Neural cell (in vitro differentiated cells): Measurements from ENCODE around the gene MRTFA. TPM values are rescaled to one million over a fixed set of nuclear protein-coding genes. Genes with fewer than 3 reads are reported as not detected.

ENCODE experiments used
- H2AFZ ChIP-seq: fragments of 200-600, 300-800 bp; sonication (generic), shearing (Covaris generic); 2 replicates; pipeline ENCODE4 v1.6.0; 2014; ENCODE audit warnings: low read depth, mild to moderate bottlenecking, antibody characterized with exemption, low read length, moderate library complexity
- H3F3A ChIP-seq: fragments of 200-600 bp; shearing (Covaris generic); 2 replicates; pipeline ENCODE4 v1.6.1; 2016; ENCODE audit warnings: mild to moderate bottlenecking, moderate library complexity, mixed read lengths, antibody characterized with exemption, low read length; ENCODE audit not compliant: insufficient read depth, poor library complexity, severe bottlenecking
- H3K27ac ChIP-seq: fragments of 200-600, 300-800 bp; sonication (generic), shearing (Covaris generic); 2 replicates; pipeline ENCODE4 v1.5.1; 2014; ENCODE audit warnings: mild to moderate bottlenecking, low read length, moderate library complexity
- H3K27me3 ChIP-seq: fragments of 300-800, 200-600 bp; sonication (generic), shearing (Covaris generic); 2 replicates; pipeline ENCODE4 v1.6.0; 2014; ENCODE audit warnings: mild to moderate bottlenecking, low read depth, low read length, moderate library complexity; ENCODE audit not compliant: insufficient read depth
- H3K36me3 ChIP-seq: fragments of 300-800, 200-600 bp; sonication (generic), shearing (Covaris generic); 2 replicates; pipeline ENCODE4 v1.5.1; 2014; ENCODE audit warnings: mild to moderate bottlenecking, antibody characterized with exemption, low read length, moderate library complexity; ENCODE audit not compliant: insufficient read depth
- H3K4me2 ChIP-seq: fragments of 300-800, 200-600 bp; sonication (generic), shearing (Covaris generic); 2 replicates; pipeline ENCODE4 v1.6.0; 2014; ENCODE audit warnings: mild to moderate bottlenecking, low read length
- H3K4me3 ChIP-seq: fragments of 300-800, 200-600 bp; sonication (generic), shearing (Covaris generic); 2 replicates; pipeline ENCODE4 v1.5.1; 2014; ENCODE audit warnings: mild to moderate bottlenecking, low read length, moderate library complexity
- H3K79me2 ChIP-seq: fragments of 200-600 bp; shearing (Covaris generic); replicated peaks from 2 replicates; pipeline ENCODE4 v1.6.0; 2014; ENCODE audit warnings: mild to moderate bottlenecking, low read length, moderate library complexity; ENCODE audit not compliant: insufficient read depth
- H3K9ac ChIP-seq: fragments of 300-800, 200-600 bp; sonication (generic), shearing (Covaris generic); 2 replicates; pipeline ENCODE4 v1.6.1; 2016; ENCODE audit warnings: mild to moderate bottlenecking, low read length, mixed read lengths
- H3K9me2 ChIP-seq: fragments of 200-600 bp; shearing (Covaris generic); 2 replicates; pipeline ENCODE4 v1.6.1; 2016; ENCODE audit warnings: mild to moderate bottlenecking, low read length, mixed read lengths; ENCODE audit not compliant: insufficient read depth
- H3K9me3 ChIP-seq: fragments of 200-600, 300-800 bp; sonication (generic), shearing (Covaris generic); 2 replicates; pipeline ENCODE4 v1.6.1; 2016; ENCODE audit warnings: mild to moderate bottlenecking, mixed run types, low read length, moderate library complexity, mixed read lengths
- H4K20me1 ChIP-seq: fragments of 200-600 bp; shearing (Covaris generic); 2 replicates; pipeline ENCODE4 v1.6.1; 2016; ENCODE audit warnings: mild to moderate bottlenecking, mixed run types; ENCODE audit not compliant: insufficient read depth
- EP300 ChIP-seq: fragments of 450-650 bp; conservative IDR thresholded peaks from 2 replicates; pipeline ENCODE4 v1.6.1; 2014; ENCODE audit warnings: antibody characterized with exemption, mild to moderate bottlenecking, moderate library complexity; ENCODE audit not compliant: poor library complexity, severe bottlenecking
- EZH2 ChIP-seq: fragments of 200-600, 300-800 bp; shearing (Covaris generic), sonication (generic); IDR thresholded peaks from 2 replicates; pipeline ENCODE4 v1.6.1; 2014; ENCODE audit warnings: antibody characterized with exemption, low read length, borderline replicate concordance, mild to moderate bottlenecking; ENCODE audit not compliant: insufficient read depth, poor library complexity, severe bottlenecking
- MXI1 ChIP-seq: fragments of 450-650 bp; conservative IDR thresholded peaks from 2 replicates; pipeline ENCODE4 v1.6.1; 2014; ENCODE audit warnings: antibody characterized with exemption, mild to moderate bottlenecking; ENCODE audit not compliant: poor library complexity, severe bottlenecking
- POLR2AphosphoS5 ChIP-seq: IDR thresholded peaks from 2 replicates; pipeline ENCODE4 v1.6.1; 2012
- RAD21 ChIP-seq: fragments of 450-650 bp; conservative IDR thresholded peaks from 2 replicates; pipeline ENCODE4 v1.6.1; 2014; ENCODE audit warnings: antibody characterized with exemption, mild to moderate bottlenecking, moderate library complexity
- SMC3 ChIP-seq: fragments of 450-650 bp; conservative IDR thresholded peaks from 2 replicates; pipeline ENCODE4 v1.6.1; 2014; ENCODE audit warnings: antibody characterized with exemption, mild to moderate bottlenecking, moderate library complexity; ENCODE audit not compliant: poor library complexity
- TAF1 ChIP-seq: IDR thresholded peaks from 2 replicates; pipeline ENCODE4 v1.6.1; 2012; ENCODE audit warnings: low read depth
- polyA plus RNA-seq: library from polyadenylated mRNA; depleted of rRNA; stranded (reverse); fragments of >200 nt; gene quantifications from 2 replicates; pipeline ENCODE4 v1.2.3, GENCODE V29; 2014
- TF ChIP-seq, protein P1 (sequence below): IDR thresholded peaks from 2 replicates; pipeline ENCODE4 v1.6.1; 2012; ENCODE audit warnings: borderline replicate concordance
- TF ChIP-seq, protein P2 (sequence below): fragments of 450-650 bp; IDR thresholded peaks from 2 replicates; pipeline ENCODE4 v1.5.1; 2014; ENCODE audit warnings: antibody characterized with exemption, mild to moderate bottlenecking, moderate library complexity; ENCODE audit not compliant: poor library complexity, severe bottlenecking

Gene MRTFA
- polyA plus RNA-seq, 1 donor from 2014 or later = 19.3 TPM

DNA sequence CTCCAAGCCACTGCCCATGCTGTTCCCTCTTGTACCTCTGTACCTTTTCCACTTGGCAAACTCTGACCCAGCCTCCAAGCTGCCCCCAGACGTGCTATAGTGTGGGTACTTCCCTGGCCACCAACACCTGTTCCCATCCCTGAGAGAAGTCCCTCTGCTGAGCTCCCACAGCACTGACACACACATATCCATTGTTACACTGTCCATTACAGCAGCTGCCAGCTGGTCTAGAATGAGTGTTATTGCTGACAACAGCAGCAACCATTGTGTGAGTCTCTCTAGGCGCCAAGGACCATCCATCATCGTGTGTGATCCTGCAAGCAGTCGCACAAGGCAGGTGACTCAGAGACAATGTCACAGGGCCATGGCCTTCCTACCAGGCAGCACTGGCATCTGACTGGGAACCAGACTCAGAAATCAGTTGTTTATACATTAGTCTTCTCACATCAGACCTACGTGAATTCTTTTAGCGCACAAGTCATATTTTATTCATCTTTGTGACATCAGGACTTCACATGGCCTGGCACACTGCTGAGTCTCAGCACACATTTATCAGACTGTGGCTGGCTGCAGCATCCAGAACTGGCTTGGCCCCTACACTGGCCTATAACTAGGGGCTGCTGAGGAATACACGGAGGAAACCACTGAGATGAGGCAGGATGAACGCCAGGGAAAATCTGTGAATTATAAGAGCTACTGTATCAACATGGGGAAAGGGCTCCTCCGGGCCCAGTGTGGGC is 209.8 kb downstream of the MRTFA start:
- TF ChIP-seq RAD21 (no peak), SMC3 (no peak), POLR2AphosphoS5 (no peak), EP300 (no peak), MXI1 (no peak), EZH2 (no peak), TAF1 (no peak)
- TF ChIP-seq, protein P1, sequence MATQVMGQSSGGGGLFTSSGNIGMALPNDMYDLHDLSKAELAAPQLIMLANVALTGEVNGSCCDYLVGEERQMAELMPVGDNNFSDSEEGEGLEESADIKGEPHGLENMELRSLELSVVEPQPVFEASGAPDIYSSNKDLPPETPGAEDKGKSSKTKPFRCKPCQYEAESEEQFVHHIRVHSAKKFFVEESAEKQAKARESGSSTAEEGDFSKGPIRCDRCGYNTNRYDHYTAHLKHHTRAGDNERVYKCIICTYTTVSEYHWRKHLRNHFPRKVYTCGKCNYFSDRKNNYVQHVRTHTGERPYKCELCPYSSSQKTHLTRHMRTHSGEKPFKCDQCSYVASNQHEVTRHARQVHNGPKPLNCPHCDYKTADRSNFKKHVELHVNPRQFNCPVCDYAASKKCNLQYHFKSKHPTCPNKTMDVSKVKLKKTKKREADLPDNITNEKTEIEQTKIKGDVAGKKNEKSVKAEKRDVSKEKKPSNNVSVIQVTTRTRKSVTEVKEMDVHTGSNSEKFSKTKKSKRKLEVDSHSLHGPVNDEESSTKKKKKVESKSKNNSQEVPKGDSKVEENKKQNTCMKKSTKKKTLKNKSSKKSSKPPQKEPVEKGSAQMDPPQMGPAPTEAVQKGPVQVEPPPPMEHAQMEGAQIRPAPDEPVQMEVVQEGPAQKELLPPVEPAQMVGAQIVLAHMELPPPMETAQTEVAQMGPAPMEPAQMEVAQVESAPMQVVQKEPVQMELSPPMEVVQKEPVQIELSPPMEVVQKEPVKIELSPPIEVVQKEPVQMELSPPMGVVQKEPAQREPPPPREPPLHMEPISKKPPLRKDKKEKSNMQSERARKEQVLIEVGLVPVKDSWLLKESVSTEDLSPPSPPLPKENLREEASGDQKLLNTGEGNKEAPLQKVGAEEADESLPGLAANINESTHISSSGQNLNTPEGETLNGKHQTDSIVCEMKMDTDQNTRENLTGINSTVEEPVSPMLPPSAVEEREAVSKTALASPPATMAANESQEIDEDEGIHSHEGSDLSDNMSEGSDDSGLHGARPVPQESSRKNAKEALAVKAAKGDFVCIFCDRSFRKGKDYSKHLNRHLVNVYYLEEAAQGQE = no peak
- TF ChIP-seq, protein P2, sequence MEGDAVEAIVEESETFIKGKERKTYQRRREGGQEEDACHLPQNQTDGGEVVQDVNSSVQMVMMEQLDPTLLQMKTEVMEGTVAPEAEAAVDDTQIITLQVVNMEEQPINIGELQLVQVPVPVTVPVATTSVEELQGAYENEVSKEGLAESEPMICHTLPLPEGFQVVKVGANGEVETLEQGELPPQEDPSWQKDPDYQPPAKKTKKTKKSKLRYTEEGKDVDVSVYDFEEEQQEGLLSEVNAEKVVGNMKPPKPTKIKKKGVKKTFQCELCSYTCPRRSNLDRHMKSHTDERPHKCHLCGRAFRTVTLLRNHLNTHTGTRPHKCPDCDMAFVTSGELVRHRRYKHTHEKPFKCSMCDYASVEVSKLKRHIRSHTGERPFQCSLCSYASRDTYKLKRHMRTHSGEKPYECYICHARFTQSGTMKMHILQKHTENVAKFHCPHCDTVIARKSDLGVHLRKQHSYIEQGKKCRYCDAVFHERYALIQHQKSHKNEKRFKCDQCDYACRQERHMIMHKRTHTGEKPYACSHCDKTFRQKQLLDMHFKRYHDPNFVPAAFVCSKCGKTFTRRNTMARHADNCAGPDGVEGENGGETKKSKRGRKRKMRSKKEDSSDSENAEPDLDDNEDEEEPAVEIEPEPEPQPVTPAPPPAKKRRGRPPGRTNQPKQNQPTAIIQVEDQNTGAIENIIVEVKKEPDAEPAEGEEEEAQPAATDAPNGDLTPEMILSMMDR = no peak
- Histone ChIP-seq H3K4me2 (no peak overlapping the region), H3K79me2 (no peaks in the 10 kb centered on the region), H2AFZ (no peak overlapping the region), H3K27me3 (no peaks in the 10 kb centered on the region), H3K9me2 (no peaks in the 10 kb centered on the region), H3K27ac (no peak overlapping the region), H3K9me3 (no peaks in the 10 kb centered on the region), H3F3A (no peaks in the 10 kb centered on the region), H3K36me3 (no peaks in the 10 kb centered on the region), H3K9ac (no peak overlapping the region), H3K4me3 (no peak overlapping the region), H4K20me1 (no peaks in the 10 kb centered on the region)

DNA sequence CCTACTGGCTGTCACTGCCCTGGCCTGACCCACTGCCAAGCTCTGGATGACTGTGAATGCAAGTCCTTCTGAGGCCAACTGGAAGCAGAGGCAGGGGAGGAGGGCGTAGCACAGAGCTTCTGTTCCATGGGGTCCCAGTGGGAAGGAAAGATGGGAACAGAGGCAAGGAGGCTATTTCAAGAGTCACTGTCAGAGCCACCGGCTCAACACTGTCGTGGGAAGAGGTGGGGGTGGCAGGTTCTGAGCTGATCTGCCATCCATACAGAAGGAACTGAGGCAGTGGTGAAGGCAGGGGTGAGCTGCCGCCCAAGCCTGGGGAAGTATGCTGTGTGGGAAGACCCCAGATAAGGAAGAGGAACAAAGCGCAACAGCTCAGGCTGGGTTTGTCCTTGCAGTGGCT is 211.4 kb downstream of the MRTFA start:
- Histone ChIP-seq H3K9me3 (no peaks in the 10 kb centered on the region), H3F3A (no peaks in the 10 kb centered on the region), H2AFZ (no peak overlapping the region), H3K36me3 (no peaks in the 10 kb centered on the region), H3K27me3 (no peaks in the 10 kb centered on the region), H4K20me1 (no peaks in the 10 kb centered on the region), H3K4me2 (no peak overlapping the region), H3K9me2 (no peaks in the 10 kb centered on the region), H3K27ac (no peak overlapping the region), H3K79me2 (no peaks in the 10 kb centered on the region), H3K9ac (no peak overlapping the region), H3K4me3 (no peak overlapping the region)
- TF ChIP-seq, protein P1 = no peak
- TF ChIP-seq SMC3 (no peak), MXI1 (no peak), EP300 (no peak), RAD21 (no peak), TAF1 (no peak), POLR2AphosphoS5 (no peak), EZH2 (no peak)
- TF ChIP-seq, protein P2 = no peak
